Esophagus (tissue), 2 donors: ENCODE results near the gene MEAK7. TPM values are rescaled to one million over a fixed set of nuclear protein-coding genes. Genes with fewer than 3 reads are reported as not detected.

ENCODE experiments used
- H3K27ac ChIP-seq, 2 donors: one replicate each; pipeline ENCODE4 v1.5.1; 2013; ENCODE audit warnings: low read depth in 2 of 2, mild to moderate bottlenecking in 2 of 2, inconsistent platforms in 1 of 2, low read length in 1 of 2, moderate library complexity in 1 of 2
- H3K27me3 ChIP-seq, 2 donors: one replicate each; pipeline ENCODE4 v1.6.1; 2013; ENCODE audit warnings: low read length in 2 of 2, control low read depth in 1 of 2, mild to moderate bottlenecking in 1 of 2; ENCODE audit not compliant: insufficient read depth in 2 of 2, control insufficient read depth in 1 of 2
- H3K36me3 ChIP-seq, 2 donors: one replicate each; pipeline ENCODE4 v1.6.1; 2013; ENCODE audit warnings: low read length in 1 of 2; ENCODE audit not compliant: control insufficient read depth in 2 of 2, insufficient read depth in 2 of 2
- H3K4me1 ChIP-seq, 2 donors: one replicate each; pipeline ENCODE4 v1.6.1; 2013; ENCODE audit warnings: low read length in 1 of 2; ENCODE audit not compliant: control insufficient read depth in 2 of 2, insufficient read depth in 2 of 2
- H3K4me3 ChIP-seq, 2 donors: one replicate each; pipeline ENCODE4 v1.5.1; 2013; ENCODE audit warnings: low read length in 2 of 2, mild to moderate bottlenecking in 2 of 2, low read depth in 1 of 2, moderate library complexity in 1 of 2
- H3K9me3 ChIP-seq, 2 donors: one replicate each; pipeline ENCODE4 v1.6.1; 2013; ENCODE audit warnings: mild to moderate bottlenecking in 2 of 2, low read depth in 1 of 2, low read length in 1 of 2, moderate library complexity in 1 of 2; ENCODE audit not compliant: control insufficient read depth in 2 of 2, insufficient read depth in 1 of 2
- WGBS, 2 donors: extraction: QIAGEN DNeasy Blood & Tissue Kit; methylation state at CpG; one replicate each; pipeline ENCODE4 v1.1.7; 2013; 5-methylcytosine and 5-hydroxymethylcytosine counted together
- polyA plus RNA-seq, 2 donors: library from polyadenylated mRNA; stranded (reverse); fragments of 200-250 nt; gene quantifications; one replicate each; pipeline ENCODE4 v1.2.3, GENCODE V29; 2013
- donor health status: healthy with polysubstance abuse.
- donor health status: Bipolar disorder and iron deficiency.

MEAK7 gene
- polyA plus RNA-seq, 2 donors: 9.5 to 13.8 TPM

GRCh38 chr16:84475643-84476240, 28.7 kb downstream of the MEAK7 start:
- H3K27me3 ChIP-seq: no peaks in the 10 kb centered on the region
- H3K9me3 ChIP-seq: peaks cover 0 to 3% of the 10 kb centered on the region in 2 donors
- H3K27ac ChIP-seq: no peak overlapping the region
- H3K36me3 ChIP-seq: peaks cover 18 to 21% of the 10 kb centered on the region in 2 donors
- H3K4me1 ChIP-seq: no peaks in the 10 kb centered on the region
- H3K4me3 ChIP-seq: no peak overlapping the region
- 75 to 82% methylated on average over 8 of the region's 8 CpGs for WGBS, 2 donors

GRCh38 chr16:84471966-84472365, 32.5 kb downstream of the MEAK7 start:
- no peaks in the 10 kb centered on the region for H3K27me3 ChIP-seq
- H3K4me3 ChIP-seq: no peak overlapping the region
- 87 to 100% methylated on average over 4 of the region's 4 CpGs for WGBS, 2 donors
- H3K4me1 ChIP-seq: no peaks in the 10 kb centered on the region
- peaks cover 10 to 15% of the 10 kb centered on the region in 2 donors for H3K36me3 ChIP-seq
- H3K27ac ChIP-seq: no peak overlapping the region
- H3K9me3 ChIP-seq: peaks cover 0 to 7% of the 10 kb centered on the region in 2 donors

GRCh38 chr16:84471316-84471715, 33.1 kb downstream of the MEAK7 start:
- H3K4me3 ChIP-seq: no peak overlapping the region
- no peak overlapping the region for H3K27ac ChIP-seq
- H3K27me3 ChIP-seq: no peaks in the 10 kb centered on the region
- peaks cover 0 to 7% of the 10 kb centered on the region in 2 donors for H3K9me3 ChIP-seq
- no peaks in the 10 kb centered on the region for H3K4me1 ChIP-seq
- H3K36me3 ChIP-seq: peaks cover 6 to 15% of the 10 kb centered on the region in 2 donors
- 95 to 98% methylated on average over 7 of the region's 7 CpGs for WGBS, 2 donors

- peaks cover 0 to 7% of the 10 kb centered on the region in 2 donors for H3K9me3 ChIP-seq
These were observed 36.8 kb downstream of the MEAK7 start for GRCh38 chr16:84467709-84468108.

DNA sequence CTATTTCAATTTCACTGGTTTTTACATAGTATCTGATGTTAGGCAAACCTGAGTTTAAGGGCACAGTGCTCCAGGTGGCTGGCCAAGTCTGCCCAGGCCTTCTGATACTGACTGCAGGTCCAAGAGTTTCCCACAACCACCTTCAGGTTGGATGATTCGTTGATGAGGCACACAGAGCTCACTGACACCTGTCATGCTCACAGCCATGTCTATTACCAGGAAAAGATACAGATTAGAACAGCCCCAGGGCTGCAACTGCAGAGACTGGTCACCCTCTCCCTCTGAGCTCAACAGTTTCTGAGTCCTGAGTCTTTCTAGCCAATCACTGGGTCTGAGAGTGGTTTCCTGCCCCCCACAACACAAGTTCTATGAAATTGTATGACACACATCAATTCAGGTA, 37.2 kb downstream of the MEAK7 start:
- peaks cover 6 to 20% of the 10 kb centered on the region in 2 donors for H3K36me3 ChIP-seq
- 93 to 96% methylated on average over 1 of the region's 1 CpG for WGBS, 2 donors
- H3K4me1 ChIP-seq: no peaks in the 10 kb centered on the region
- peaks cover 0 to 7% of the 10 kb centered on the region in 2 donors for H3K9me3 ChIP-seq
- H3K27me3 ChIP-seq: no peaks in the 10 kb centered on the region
- H3K27ac ChIP-seq: no peak overlapping the region
- no peak overlapping the region for H3K4me3 ChIP-seq

More at GRCh38 chr16:84467709-84468108, 36.8 kb downstream of the MEAK7 start:
- Histone ChIP-seq H3K27me3 (no peaks in the 10 kb centered on the region), H3K4me1 (no peaks in the 10 kb centered on the region), H3K4me3 (no peak overlapping the region), H3K27ac (no peak overlapping the region), H3K36me3 (peaks cover 6 to 20% of the 10 kb centered on the region in 2 donors)

GRCh38 chr16:84466692-84467091, 37.8 kb downstream of the MEAK7 start:
- no peak overlapping the region for H3K4me3 ChIP-seq
- WGBS, 2 donors: 52 to 96% methylated on average over 4 of the region's 4 CpGs
- peaks cover 6 to 18% of the 10 kb centered on the region in 2 donors for H3K36me3 ChIP-seq
- H3K4me1 ChIP-seq: peaks cover 0 to under 1% of the 10 kb centered on the region in 2 donors
- H3K27me3 ChIP-seq: no peaks in the 10 kb centered on the region
- H3K9me3 ChIP-seq: peaks cover 0 to 4% of the 10 kb centered on the region in 2 donors
- H3K27ac ChIP-seq: no peak overlapping the region

DNA sequence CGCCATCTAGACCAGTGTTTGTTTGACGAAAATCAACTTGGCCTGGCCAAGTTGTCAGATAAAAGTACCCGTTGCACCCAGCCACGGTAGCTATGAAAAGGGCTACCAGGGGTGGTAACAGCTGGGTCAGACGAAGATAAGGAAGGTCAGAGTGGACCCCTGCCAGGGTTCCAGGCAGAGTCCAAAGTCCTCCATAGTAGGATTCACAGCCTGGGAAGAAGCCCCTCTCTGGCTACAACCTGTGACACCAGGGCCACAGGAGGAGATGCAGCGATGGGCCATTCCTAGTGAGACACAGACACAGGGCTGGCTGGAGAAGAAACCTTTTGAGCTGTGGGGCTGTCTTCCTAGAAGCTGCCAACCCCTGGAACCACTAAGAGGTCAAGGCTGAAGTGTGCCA, 39.3 kb downstream of the MEAK7 start:
- Histone ChIP-seq H3K36me3 (peaks cover 5 to 23% of the 10 kb centered on the region in 2 donors), H3K27ac (no peak overlapping the region), H3K9me3 (peaks cover 0 to 4% of the 10 kb centered on the region in 2 donors), H3K27me3 (no peaks in the 10 kb centered on the region), H3K4me1 (peaks cover 0 to 4% of the 10 kb centered on the region in 2 donors), H3K4me3 (no peak overlapping the region)
- WGBS, 2 donors: 91 to 92% methylated on average over 6 of the region's 6 CpGs

DNA sequence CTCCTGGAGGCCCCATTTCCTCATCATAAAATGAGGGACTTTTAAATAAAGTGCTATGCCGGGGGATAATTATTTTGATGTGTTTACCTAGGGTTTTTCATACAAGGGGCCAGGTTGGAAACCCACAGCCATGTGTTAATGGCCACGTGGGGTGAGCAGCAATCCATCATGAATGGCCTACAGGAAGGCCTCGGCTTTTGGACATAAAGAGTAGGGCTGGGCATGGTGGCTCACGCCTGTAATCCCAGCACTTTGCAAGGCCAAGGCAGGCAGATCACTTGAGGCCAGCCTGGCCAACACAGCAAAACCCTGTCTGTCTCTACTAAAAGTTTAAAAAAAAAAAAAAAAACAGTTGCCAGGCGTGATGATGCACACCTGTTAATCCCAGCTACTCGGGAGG, 40.3 kb downstream of the MEAK7 start:
- Histone ChIP-seq H3K9me3 (peaks cover 0 to 4% of the 10 kb centered on the region in 2 donors), H3K27ac (no peak overlapping the region), H3K27me3 (no peaks in the 10 kb centered on the region), H3K4me1 (peaks cover 0 to 4% of the 10 kb centered on the region in 2 donors), H3K4me3 (no peak overlapping the region), H3K36me3 (peaks cover 5 to 27% of the 10 kb centered on the region in 2 donors)
- WGBS, 2 donors: 66 to 69% methylated on average over 6 of the region's 6 CpGs

GRCh38 chr16:84463221-84463620, 41.2 kb downstream of the MEAK7 start:
- Histone ChIP-seq H3K27me3 (no peaks in the 10 kb centered on the region), H3K36me3 (peaks cover 5 to 25% of the 10 kb centered on the region in 2 donors), H3K9me3 (peaks cover 0 to 4% of the 10 kb centered on the region in 2 donors), H3K4me3 (no peak overlapping the region), H3K27ac (no peak overlapping the region), H3K4me1 (peaks cover 0 to 4% of the 10 kb centered on the region in 2 donors)
- 80 to 93% methylated on average over 7 of the region's 7 CpGs for WGBS, 2 donors
